Coronary artery (tissue), 2 donors: ENCODE results near the gene PRR36.

Experiments
- DNase-seq: peaks from one replicate; pipeline ENCODE4 v3.0.0-alpha.2; 2017; ENCODE audit warnings: low spot score
- H3K27ac ChIP-seq, 2 donors: fragments of 200-600 bp; sonication (generic); one replicate each; pipeline ENCODE4 v1.5.1; 2016 to 2019
- H3K4me3 ChIP-seq: fragments of 200-600 bp; sonication (generic); 2 replicates; pipeline ENCODE4 v1.5.1; 2016; ENCODE audit warnings: mild to moderate bottlenecking, moderate library complexity
- CTCF ChIP-seq: fragments of 200-600 bp; sonication (generic); IDR thresholded peaks from one replicate; pipeline ENCODE4 v1.5.1; 2019; ENCODE audit warnings: antibody characterized with exemption

Gene PRR36

DNA sequence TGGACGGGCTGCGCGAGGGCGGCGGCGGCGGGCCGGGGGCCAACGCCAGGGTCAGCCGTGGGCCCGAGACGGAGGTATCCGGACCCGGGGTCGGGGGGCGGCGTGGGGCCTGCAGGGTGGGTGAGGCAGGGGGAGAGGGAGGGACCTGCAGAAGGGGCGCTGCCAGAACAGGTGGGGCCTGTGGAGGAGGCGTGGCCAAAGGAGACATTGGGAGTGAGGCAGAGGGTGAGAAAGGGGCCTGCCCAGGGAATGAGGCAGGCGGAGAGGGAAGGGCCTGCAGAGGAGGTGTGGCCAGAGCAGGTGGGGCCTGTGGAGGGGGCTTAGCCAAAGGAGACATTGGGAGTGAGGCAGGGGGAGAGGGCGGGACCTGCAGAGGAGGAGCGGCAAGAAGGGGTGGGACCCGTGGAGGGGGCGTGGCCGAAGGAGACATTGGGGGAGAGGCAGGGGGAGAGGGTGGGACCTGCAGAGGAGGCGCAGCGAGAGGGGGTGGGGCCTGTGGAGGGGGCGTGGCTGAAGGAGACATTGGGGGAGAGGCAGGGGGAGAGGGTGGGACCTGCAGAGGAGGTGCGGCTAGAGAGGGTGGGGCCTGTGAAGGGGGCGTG, 4.2 kb downstream of the PRR36 start:
- TF ChIP-seq CTCF, result no peak
- no peak for DNase-seq
- Histone ChIP-seq H3K4me3 (peak overlapping the region; percentile 61), H3K27ac (peak overlapping the region in 1 of 2 donors; percentile 44)

DNA sequence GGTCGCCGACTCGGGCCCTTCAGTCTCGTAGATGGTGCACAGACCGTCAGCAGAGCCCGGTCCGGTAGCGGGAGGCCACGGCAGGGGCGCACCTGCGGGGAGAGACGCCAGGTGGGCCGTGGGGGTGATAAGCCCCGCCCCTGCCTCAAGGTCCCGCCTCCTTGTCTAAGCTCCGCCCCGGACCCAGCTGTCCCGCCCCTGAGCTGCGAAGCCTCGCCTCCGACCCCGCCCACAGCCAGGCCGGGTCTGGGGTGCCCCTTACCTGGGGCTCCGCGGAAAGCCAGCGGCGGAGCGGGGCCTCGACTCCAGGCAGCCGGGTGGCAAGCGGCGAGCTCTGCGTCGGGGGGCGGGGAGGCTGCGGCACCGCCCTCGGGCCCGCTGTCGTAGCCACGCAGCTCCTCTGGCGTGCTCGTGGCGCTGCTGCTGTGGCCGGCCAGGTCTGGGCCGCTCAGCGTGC, 4.7 kb downstream of the PRR36 start:
- H3K27ac ChIP-seq, result peak overlapping the region in 1 of 2 donors; percentile 44
- H3K4me3 ChIP-seq, result peak overlapping the region; percentile 61
- no peak for DNase-seq
- no peak for TF ChIP-seq CTCF

DNA sequence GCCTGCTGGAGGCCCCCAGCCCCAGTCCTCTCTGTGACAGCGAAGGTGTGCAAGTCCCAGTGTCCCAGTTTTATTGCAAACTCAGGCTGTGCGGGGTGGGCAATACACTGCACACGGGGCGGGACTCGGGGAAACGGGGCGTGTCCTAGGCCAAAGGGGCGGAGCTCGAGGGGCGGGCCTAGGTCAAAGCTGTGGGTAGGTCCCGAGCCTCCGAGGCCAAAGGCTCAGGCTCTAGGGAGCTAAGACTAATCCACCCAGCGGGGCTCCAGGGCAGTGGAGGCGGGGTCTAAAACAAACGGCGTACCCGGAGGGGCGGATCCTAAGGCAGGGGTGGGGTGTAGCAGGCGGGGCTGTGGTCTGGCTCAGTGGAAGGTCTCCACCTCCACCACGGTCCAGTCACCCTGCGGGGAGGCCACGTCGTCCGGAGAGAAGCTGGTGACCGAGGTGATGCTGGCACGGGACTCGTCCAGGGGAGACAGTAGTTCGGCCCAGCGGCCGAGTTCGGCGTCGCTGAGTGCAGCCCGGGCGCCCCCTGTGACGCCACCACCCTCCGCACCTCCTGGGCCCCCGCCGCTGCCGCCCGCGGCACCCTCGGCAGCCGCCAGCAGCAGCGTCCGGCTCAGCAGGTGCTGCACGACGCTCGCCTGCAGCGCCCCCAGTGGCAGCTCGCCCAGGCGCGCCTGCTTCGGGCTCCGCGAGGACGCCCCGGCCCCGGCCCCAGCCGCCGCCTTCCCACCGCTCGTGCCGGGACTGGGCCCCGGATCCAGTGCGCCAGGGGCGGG, 5.3 kb downstream of the PRR36 start:
- no peak for DNase-seq
- Histone ChIP-seq H3K27ac (peak overlapping the region in 1 of 2 donors; percentile 44), H3K4me3 (peak overlapping the region; percentile 61)
- peak; percentile 83 for TF ChIP-seq CTCF

DNA sequence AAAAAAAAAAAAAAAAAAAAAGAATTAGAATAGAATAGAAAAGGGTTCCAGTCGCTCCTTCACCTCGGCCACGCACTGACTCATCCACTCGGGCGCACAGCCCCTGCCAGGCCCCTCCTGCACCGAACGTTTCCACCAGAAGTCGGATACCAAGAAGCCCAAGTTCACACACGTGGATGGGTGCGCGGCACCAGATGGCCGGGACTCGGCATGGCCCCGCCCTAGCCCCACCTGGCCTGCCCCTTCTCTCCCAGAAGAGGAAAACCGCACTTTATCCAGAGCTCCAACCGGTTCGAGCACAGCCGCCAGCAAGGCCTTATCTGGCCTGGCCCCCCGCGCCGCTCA, 5.9 kb downstream of the PRR36 start:
- no peak for TF ChIP-seq CTCF
- H3K27ac ChIP-seq, result no peak overlapping the region
- H3K4me3 ChIP-seq, result peak overlapping the region; percentile 61
- no peak for DNase-seq

DNA sequence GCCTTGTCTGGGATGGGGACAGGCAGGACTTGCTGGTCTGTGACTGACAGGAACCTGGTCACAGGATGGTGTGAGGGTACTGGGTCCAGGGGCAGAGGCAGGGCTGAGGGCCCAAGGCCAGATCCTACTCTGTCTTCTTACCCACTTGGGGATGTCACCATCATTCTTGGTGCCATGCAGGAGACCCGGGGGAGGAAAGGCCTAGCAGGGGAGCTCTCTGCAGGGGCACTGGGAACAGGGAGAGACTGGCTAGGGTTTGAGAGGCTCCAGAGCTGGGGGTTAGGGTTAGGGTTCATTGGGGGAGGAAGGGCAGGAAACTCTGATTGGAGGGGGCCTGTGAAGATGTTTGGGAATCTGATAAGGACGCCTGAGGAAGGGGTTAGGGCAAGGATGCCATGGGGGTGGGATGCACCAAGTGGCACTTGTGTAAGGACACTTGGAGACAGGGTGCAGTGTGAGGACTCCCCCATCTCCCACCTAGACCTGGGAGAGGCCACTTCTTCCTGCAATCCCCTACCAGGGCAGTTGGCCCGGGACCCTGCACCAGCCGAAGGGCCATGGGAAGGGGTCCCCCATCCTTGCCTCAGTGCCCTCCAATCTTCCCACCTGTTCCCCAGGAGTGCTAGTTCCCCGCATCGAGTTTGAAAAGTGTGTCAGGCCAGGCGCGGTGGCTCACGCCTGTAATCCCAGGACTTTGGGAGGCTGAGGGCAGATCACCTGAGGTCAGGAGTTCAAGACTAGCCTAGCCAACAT, 6.9 kb downstream of the PRR36 start:
- H3K4me3 ChIP-seq, result no peak overlapping the region
- no peak for TF ChIP-seq CTCF
- DNase-seq, result no peak
- H3K27ac ChIP-seq, result no peak overlapping the region

GRCh38 chr19:7866399-7867091, 7.6 kb downstream of the PRR36 start:
- no peak for DNase-seq
- Histone ChIP-seq H3K4me3 (no peak overlapping the region), H3K27ac (no peak overlapping the region)
- no peak for TF ChIP-seq CTCF
